HG03342 (cell line): Measurements from ENCODE around the gene CD2BP2.
A peak's percentile ranks its signal among the peaks of the same experiment; 100 is the strongest.
"Not testable (repeated sequence)": the region's sequence is repeated elsewhere in the genome, so short reads cannot be mapped to it uniquely, and the experiment has no call there.

Source experiments
- ATAC-seq: cut with Tn5 transposase; IDR thresholded peaks from one replicate; pipeline ENCODE4 v1.9.1; 2021; ENCODE audit warnings: mild to moderate bottlenecking, moderate library complexity; ENCODE audit not compliant: unreplicated experiment

Gene CD2BP2

DNA sequence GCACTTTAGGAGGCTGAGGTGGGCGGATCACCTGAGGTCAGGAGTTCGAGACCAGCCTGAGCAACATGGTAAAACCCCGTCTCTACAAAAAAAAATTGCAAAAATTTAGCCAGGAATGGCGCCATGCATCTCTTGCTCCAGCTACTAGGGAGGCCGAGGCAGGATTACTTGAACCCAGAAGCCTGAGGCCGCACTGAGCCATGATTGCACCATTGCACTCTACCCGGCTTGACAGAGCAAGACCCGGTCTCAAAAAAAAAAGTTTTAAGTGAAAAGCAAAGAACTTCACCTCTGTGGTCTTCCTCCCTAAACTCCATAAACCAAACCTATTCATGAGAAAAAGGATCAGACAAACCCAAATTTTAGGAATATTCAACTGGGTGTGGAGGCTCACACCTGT lies 7.0 kb downstream of the CD2BP2 start:
- no peak for ATAC-seq

DNA sequence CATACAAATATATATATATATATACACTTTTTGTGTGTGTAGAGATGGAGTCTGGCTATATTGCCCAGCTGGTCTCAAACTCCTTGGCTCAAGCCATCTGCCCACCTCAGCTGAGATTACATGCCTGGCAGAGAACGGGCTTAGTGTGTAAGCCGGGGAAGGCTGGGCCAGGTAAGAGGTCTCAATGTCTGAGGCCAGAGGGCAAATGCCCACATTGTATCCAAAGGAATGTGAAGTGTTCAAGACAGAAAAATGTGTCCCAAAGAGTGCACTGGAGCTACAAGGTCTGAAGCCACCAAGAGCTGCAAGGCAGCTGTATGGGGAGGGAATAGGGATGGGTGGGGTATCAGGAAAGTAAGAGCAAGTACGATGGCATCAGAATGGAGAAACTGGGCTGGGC lies 8.8 kb downstream of the CD2BP2 start:
- no peak for ATAC-seq

- ATAC-seq: not testable (repeated sequence)
Measured at GRCh38 chr16:30343491-30343820, 11.7 kb downstream of the CD2BP2 start.

- no peak for ATAC-seq
Measured at GRCh38 chr16:30342751-30343490, 12.2 kb downstream of the CD2BP2 start.

GRCh38 chr16:30341971-30342370 lies 13.1 kb downstream of the CD2BP2 start:
- not testable (repeated sequence) for ATAC-seq

DNA sequence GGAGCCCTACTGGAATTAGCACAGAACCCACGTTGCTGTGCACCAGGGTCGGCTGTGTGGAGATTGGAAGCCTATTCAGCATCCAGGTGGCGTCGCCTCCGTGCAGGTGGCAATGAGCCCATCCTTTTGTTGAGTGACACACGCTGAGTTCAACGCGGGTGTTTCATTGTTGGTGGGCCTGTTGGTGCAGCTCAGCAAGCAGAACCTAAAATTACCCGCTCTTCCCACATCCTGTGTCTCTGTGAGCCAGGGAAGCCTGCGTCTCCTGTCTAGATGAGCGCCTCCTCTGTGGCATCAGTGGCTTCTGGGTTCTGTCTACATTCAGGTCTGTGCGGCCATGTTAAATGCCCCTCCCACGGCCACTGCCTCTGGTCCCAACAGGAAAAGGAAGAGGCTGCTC lies 14.5 kb downstream of the CD2BP2 start:
- ATAC-seq: no peak

GRCh38 chr16:30338715-30339114 lies 16.4 kb downstream of the CD2BP2 start:
- ATAC-seq: not testable (repeated sequence)

GRCh38 chr16:30337964-30338357 lies 17.1 kb downstream of the CD2BP2 start:
- ATAC-seq: not testable (repeated sequence)

DNA sequence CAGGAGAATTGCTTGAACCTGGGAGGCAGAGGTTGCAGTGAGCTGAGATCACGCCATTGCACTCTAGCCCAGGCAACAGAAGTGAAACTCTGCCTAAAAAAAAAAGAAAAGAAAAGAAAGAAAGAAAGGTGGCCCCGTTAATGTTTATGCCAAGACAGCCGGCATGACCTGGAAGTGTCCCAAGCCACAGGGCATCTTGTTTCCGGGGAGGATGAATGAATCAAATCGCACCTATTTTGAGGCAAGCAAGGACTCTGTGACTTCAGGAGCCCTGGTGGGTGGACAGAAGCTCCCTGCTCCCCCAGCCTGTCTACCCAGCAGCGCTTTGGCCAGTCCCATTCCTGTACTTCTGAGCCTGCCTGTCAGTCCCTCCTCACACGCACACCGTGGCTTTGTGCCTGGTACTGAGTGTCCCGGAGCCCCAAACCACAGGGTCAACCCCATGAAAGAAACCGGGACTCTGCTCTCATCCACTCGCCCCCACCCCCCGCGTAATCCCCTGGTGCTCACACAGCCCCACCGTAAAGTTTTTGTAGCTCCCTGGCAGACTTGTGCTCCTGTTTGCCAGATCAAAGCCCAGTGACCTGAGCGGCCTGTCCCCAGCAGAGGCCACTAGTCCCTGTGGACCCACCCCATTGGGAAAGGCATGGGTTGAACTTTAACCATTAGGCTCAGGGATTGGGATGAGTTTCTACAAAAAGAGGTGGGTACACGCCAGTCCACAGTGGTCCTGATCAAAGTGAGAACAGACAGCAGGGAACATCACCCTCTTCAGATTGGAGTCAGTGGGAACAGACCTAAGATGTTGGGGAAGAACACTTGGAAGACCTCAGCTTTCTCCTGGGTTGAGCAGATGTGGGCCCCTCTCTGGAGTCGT lies 19.3 kb downstream of the CD2BP2 start:
- peak; percentile 16 for ATAC-seq

DNA sequence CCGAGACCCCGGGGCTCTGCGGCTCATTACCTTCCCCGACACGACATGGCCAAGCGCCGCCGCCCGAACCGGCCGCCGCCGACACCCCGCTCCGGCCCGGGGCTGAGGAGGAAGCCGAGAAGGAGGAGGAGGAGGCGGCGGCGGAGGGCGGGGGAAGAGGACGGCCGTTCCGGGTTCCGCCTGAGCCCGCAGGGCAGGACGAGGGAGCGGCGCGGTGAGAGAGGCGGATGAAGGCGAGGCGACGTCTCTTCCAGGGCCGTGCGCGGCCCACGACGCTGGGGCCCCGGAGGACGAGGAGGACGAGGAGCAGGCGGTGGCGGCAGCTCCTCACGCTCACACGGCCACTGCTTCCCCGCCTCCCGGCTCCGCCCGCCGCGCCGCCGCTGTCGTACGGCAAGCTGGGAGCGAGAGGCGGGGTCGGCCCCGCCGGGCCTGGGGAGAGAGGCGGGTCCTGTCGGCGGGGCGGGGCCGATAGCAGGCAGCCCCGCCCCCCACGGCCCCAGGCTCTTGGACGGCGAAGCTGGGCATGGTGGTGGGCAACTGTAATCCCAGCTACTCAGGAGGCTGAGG lies 20.0 kb downstream of the CD2BP2 start:
- ATAC-seq: peak; percentile 61

- peak; percentile 86 for ATAC-seq
Measured at GRCh38 chr16:30334473-30334989, 20.6 kb downstream of the CD2BP2 start.

GRCh38 chr16:30324220-30324619 lies 30.9 kb downstream of the CD2BP2 start:
- not testable (repeated sequence) for ATAC-seq

DNA sequence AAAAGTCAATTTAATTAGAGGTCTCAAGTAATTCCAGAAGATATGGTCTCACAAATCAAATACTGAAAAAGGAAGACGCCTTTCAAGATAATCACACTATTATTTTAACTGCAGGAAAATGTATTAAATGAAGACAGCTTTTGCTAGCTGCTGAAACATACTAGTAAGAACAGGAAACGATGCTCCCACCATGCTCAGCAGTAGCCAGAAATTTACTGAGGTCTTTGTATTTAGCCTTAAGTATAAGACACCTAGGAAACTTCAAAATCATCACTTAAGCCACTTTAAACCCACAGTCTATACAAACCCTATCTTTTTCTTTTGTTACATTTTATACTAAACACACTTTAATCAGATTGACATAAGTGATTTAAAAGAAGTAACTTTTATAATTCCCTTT lies 36.5 kb downstream of the CD2BP2 start:
- not testable (repeated sequence) for ATAC-seq

DNA sequence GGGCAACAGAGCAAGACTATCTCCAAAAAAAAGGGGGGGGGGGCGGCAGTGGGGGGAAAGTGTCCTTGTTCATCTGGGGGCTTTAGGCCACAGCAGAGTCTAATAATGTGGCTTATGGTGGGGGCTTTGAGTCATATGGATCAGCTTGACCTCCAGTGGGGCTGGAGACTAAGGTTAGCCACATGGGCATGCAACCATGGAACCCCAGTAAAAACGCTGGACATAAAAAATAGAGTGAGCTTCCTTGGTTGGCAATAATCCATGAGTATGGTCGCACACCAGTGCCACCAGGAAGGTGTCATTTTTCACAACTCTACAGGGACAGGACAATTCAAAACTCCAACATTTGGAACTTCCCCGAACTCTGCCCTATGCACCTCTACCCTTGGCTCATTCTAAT lies 44.2 kb downstream of the CD2BP2 start:
- ATAC-seq: not testable (repeated sequence)

- not testable (repeated sequence) for ATAC-seq
Measured at GRCh38 chr16:30309255-30309654, 45.9 kb downstream of the CD2BP2 start.
